GM12878 (cell line): Measurements from ENCODE around the gene MMP20. TPM values are rescaled to one million over a fixed set of nuclear protein-coding genes. Genes with fewer than 3 reads are reported as not detected.

Experiments used
- ATAC-seq: fragments of 200-7000 bp; cut with Tn5 transposase; 3 replicates; pipeline ENCODE4 v1.9.1; 2020; ENCODE audit warnings: mild to moderate bottlenecking, moderate library complexity
- BruUV-seq: library from RNA; stranded (reverse); fragments of 400-500 nt; replicated peaks from 2 replicates; lab custom pipeline; 2021; lab: Mats Ljungman, UMichigan
- CTCF ChIA-PET: fragments of 300-600 bp; sonication (Branson Sonifier 250); formaldehyde crosslinking; extraction: SDS; loops from one replicate; lab custom pipeline; 2021; ENCODE audit warnings: inconsistent platforms; lab: Yijun Ruan, JAX
- POLR2A ChIA-PET: fragments of 350-600 bp; formaldehyde crosslinking; extraction: SDS; loops from one replicate; lab custom pipeline; 2021; ENCODE audit warnings: inconsistent platforms; lab: Charles Lee
- RAD21 ChIA-PET: fragments of 300-600 bp; sonication (Branson Sonifier 250); formaldehyde crosslinking; loops from one replicate; lab custom pipeline; 2023; ENCODE audit warnings: antibody characterized with exemption; ENCODE audit not compliant: unreplicated experiment; lab: Charles Lee
- SMC1A ChIA-PET: fragments of 300-600 bp; sonication (Branson Sonifier 250); formaldehyde crosslinking; loops from one replicate; lab custom pipeline; 2023; ENCODE audit not compliant: unreplicated experiment, uncharacterized antibody; lab: Charles Lee
- DNase-seq: peaks from one replicate; pipeline ENCODE4 v3.0.0-alpha.2; 2011; ENCODE audit warnings: low read depth, low spot score
- FAIRE-seq: peaks from 3 replicates; lab custom pipeline; 2011; peaks lifted over from hg19 to GRCh38; lab: Jason Lieb, UNC
- H2AFZ ChIP-seq: 2 replicates; pipeline ENCODE4 v1.6.0; 2011; ENCODE audit warnings: low read depth, low read length, control low read depth; ENCODE audit not compliant: control insufficient read depth
- H3K27ac ChIP-seq: 2 replicates; pipeline ENCODE4 v1.5.1; 2011; ENCODE audit warnings: control low read depth; ENCODE audit not compliant: control insufficient read depth, insufficient read depth
- H3K27me3 ChIP-seq, 2 experiments: replicated peaks in 1 of 2; 2 replicates each; pipeline versions ENCODE4 v1.6.0 to v1.6.1; 2011; ENCODE audit warnings: low read length in 1 of 2; ENCODE audit not compliant: control insufficient read depth in 2 of 2, insufficient read depth in 2 of 2
- H3K36me3 ChIP-seq, 2 experiments: 2 replicates each; pipeline ENCODE4 v1.5.1; 2011; ENCODE audit warnings: low read length in 1 of 2; ENCODE audit not compliant: control insufficient read depth in 2 of 2, insufficient read depth in 2 of 2
- H3K4me1 ChIP-seq: 2 replicates; pipeline ENCODE4 v1.6.1; 2011; ENCODE audit warnings: mild to moderate bottlenecking, low read length, moderate library complexity, mixed read lengths; ENCODE audit not compliant: control insufficient read depth, insufficient read depth
- H3K4me2 ChIP-seq: 2 replicates; pipeline ENCODE4 v1.6.0; 2011; ENCODE audit warnings: control low read depth; ENCODE audit not compliant: control insufficient read depth, insufficient read depth
- H3K4me3 ChIP-seq: fragments of 200-600 bp; sonication (generic); 2 replicates; pipeline ENCODE4 v1.5.1; 2016
- H3K79me2 ChIP-seq: 2 replicates; pipeline ENCODE4 v1.6.0; 2011; ENCODE audit warnings: low read length; ENCODE audit not compliant: control insufficient read depth, insufficient read depth
- H3K9ac ChIP-seq: 2 replicates; pipeline ENCODE4 v1.8.0; 2011; ENCODE audit warnings: low read length, control low read depth, mixed read lengths; ENCODE audit not compliant: control insufficient read depth, insufficient read depth
- H3K9me3 ChIP-seq: replicated peaks from 3 replicates; pipeline ENCODE4 v1.5.1; 2011; ENCODE audit warnings: mild to moderate bottlenecking, low read length; ENCODE audit not compliant: control insufficient read depth, insufficient read depth
- H4K20me1 ChIP-seq: 2 replicates; pipeline ENCODE4 v1.6.0; 2011; ENCODE audit not compliant: control insufficient read depth, insufficient read depth
- ASH2L ChIP-seq: fragments of 300-600, 200-600 bp; sonication (generic); IDR thresholded peaks from 2 replicates; pipeline ENCODE4 v1.6.1; 2017; ENCODE audit warnings: low read depth, mild to moderate bottlenecking, borderline replicate concordance
- HDAC6 ChIP-seq: fragments of 200-600 bp; sonication (generic); IDR thresholded peaks from one replicate; pipeline ENCODE4 v1.8.0; 2017; ENCODE audit warnings: antibody characterized with exemption; ENCODE audit not compliant: unreplicated experiment
- MXI1 ChIP-seq: fragments of 150-350 bp; IDR thresholded peaks from 2 replicates; pipeline ENCODE4 v1.6.1; 2011; ENCODE audit warnings: low read depth, mild to moderate bottlenecking, inconsistent platforms, low read length, improper control_type of control experiment
- NFYA ChIP-seq: IDR thresholded peaks from 2 replicates; pipeline ENCODE4 v1.6.1; 2011; ENCODE audit warnings: low read depth, mild to moderate bottlenecking, low read length, improper control_type of control experiment, borderline replicate concordance
- PML ChIP-seq: IDR thresholded peaks from 2 replicates; pipeline ENCODE4 v1.6.1; 2012; ENCODE audit warnings: low read length, inconsistent platforms
- RAD21 ChIP-seq: IDR thresholded peaks from 2 replicates; pipeline ENCODE4 v1.6.1; 2011; ENCODE audit warnings: mild to moderate bottlenecking, low read depth, low read length, moderate library complexity; ENCODE audit not compliant: insufficient read depth
- RELB ChIP-seq: fragments of 450-650 bp; IDR thresholded peaks from 2 replicates; pipeline ENCODE4 v1.6.1; 2017; ENCODE audit warnings: low read depth, mild to moderate bottlenecking, moderate library complexity
- SUPT20H ChIP-seq: IDR thresholded peaks from 2 replicates; pipeline ENCODE4 v1.6.1; 2011; ENCODE audit warnings: low read depth, mild to moderate bottlenecking, low read length, moderate library complexity, borderline replicate concordance; ENCODE audit not compliant: control insufficient read depth
- ZBED1 ChIP-seq: IDR thresholded peaks from 2 replicates; pipeline ENCODE4 v1.6.1; 2016; ENCODE audit warnings: borderline replicate concordance
- WGBS: methylation state at CpG from one replicate; pipeline ENCODE4 v1.1.6; 2016; ENCODE audit warnings: low lambda C conversion rate; ENCODE audit not compliant: insufficient replicate concordance, insufficient coverage; ENCODE audit errors: missing lambda C conversion rate; 5-methylcytosine and 5-hydroxymethylcytosine counted together
- in situ Hi-C: fragments of 300-500 bp; cut with MboI; formaldehyde crosslinking; loops from 9 replicates; pipeline ENCODE4 v1.14.3; 2018; ENCODE audit warnings: mixed read lengths
- intact Hi-C: fragments of 100-400 bp; cut with micrococcal nuclease; formaldehyde crosslinking; loops from one replicate; pipeline ENCODE4 v1.14.2; 2022; ENCODE audit not compliant: unreplicated experiment
- polyA plus RNA-seq, 11 experiments: library from polyadenylated mRNA; depleted of rRNA in 4 of 11; unstranded in 6 of 11; stranded (reverse) in 5 of 11; fragments of >200 nt; fragmentation: Nextera tagmentation in 4 of 11; fragmentation: Illumina TruSeq in 1 of 11; extraction: Ambion mirVana in 4 of 11; extraction: Trizol in 1 of 11; gene quantifications; 1 replicate in 1 of 11; 2 replicates in 10 of 11; pipeline versions ENCODE4 v1.2.1 to v1.2.3, GENCODE V29; 2011 to 2016; ENCODE audit warnings: inconsistent platforms in 2 of 11, missing spikeins in 2 of 11, low read depth in 1 of 11
- total RNA-seq, 4 experiments: library from RNA; depleted of rRNA in 3 of 4; stranded (reverse); fragments of >200 nt in 3 of 4; fragmentation: Illumina TruSeq in 1 of 4; extraction: Trizol in 1 of 4; gene quantifications; 2 replicates each; pipeline versions ENCODE4 v1.2.1 to v1.2.3, GENCODE V29; 2013 to 2021

The MMP20 gene
- total and polyA plus RNA-seq, 10 of the 15 experiments (the other 5 are each of a cell fraction or from before 2014, with no cell fraction given), result 0.10 to 0.57 (median 0.19) TPM; not detected in 2

DNA sequence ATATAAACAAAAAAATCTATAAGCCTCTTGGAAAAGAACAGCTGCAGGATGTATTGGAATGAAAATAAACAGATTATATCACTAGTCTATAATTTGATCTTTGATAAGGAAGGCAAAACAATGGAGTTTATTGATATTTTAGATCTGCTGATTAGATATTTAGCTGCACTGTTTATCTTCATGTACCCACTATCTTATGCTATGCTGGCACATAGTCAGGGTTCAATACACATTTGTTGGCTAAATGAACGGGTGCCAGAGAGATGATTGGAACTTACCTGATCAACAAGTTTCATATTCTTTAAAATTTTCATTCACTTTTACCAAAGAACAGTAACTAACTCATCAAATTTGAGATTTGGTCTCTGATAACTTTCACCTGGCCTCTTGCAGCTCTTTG lies 26.9 kb downstream of the MMP20 start:
- H3K27me3 ChIP-seq, result no peaks in the 10 kb centered on the region
- no peak overlapping the region for H3K4me3 ChIP-seq
- H3K27ac ChIP-seq, result no peak overlapping the region
- H3K4me1 ChIP-seq, result peaks cover 3% of the 10 kb centered on the region; the same call in 1 of the 2 replicates
- ChIA-PET CTCF (interaction anchor here (0.8 to 11.7 kb wide), 7 partner anchors 10 to 326 kb away, joined by 3 to 130 read pairs (median 5); no protein-coding TSS in a partner anchor), POLR2A (interaction anchor here (1.1 to 3.5 kb wide), 6 partner anchors 13 to 46 kb away, joined by 4 to 16 read pairs (median 6); no protein-coding TSS in a partner anchor), RAD21 (interaction anchor here (0.9 to 9.6 kb wide), 9 partner anchors 9 to 47 kb away, joined by 3 to 94 read pairs (median 6); no protein-coding TSS in a partner anchor), SMC1A (interaction anchor here (0.7 to 19.4 kb wide), 10 partner anchors 10 to 282 kb away, joined by 3 to 399 read pairs (median 6); no protein-coding TSS in a partner anchor)
- H4K20me1 ChIP-seq, result no peaks in the 10 kb centered on the region
- H3K9ac ChIP-seq, result no peak overlapping the region
- FAIRE-seq (no peak), DNase-seq (no peak), ATAC-seq (no peak)
- H3K36me3 ChIP-seq, result no peaks in the 10 kb centered on the region
- no TSS peak for BruUV-seq
- in situ Hi-C loops (no loop called here), intact Hi-C loops (loop anchor here (2.0 kb wide), 1 partner anchor 51 kb away; no protein-coding TSS in a partner anchor)
- no peak for TF ChIP-seq ASH2L
- TF ChIP-seq MXI1, result no peak
- no peak for TF ChIP-seq NFYA
- no peak for TF ChIP-seq ZBED1
- no peak for TF ChIP-seq HDAC6
- TF ChIP-seq PML, result no peak
- TF ChIP-seq RELB, result no peak
- no peak for TF ChIP-seq RAD21
- TF ChIP-seq SUPT20H, result no peak
- H2AFZ ChIP-seq, result no peak overlapping the region
- H3K79me2 ChIP-seq, result no peaks in the 10 kb centered on the region
- no peaks in the 10 kb centered on the region for H3K9me3 ChIP-seq
- 100% methylated on average over 1 of the region's 1 CpG for WGBS
- no peak overlapping the region for H3K4me2 ChIP-seq
